Measurements from ENCODE around the gene SCIN.

DNA sequence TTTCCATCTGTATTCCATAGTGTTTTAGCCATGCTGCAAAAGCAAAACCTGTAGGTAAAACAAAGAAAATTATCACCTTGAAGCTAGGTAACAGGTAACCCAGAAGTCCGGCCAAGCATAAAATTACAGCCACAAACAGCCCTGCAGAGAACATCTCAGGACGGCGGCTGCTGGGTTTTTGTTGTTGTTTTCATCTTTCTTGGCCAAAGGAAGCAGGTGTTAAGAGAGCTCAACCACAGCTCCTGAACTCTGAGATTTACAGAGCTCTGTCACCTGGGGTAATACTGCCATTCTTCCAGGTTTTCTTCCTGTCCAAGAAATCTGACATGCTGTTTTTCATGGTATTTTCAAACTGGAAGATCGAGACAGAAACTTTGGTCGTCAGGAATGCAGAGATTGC lies 847 bp upstream of the SCIN start:
- TF ChIP-seq CTCF (conservative IDR thresholded peaks at IDR 0.05; ENCODE audit: low read length) (no peak), EZH2phosphoT487 (IDR thresholded peaks at IDR 0.05; ENCODE audit: borderline replicate concordance, low read depth, low read length) (no peak)
